Esophagus squamous epithelium (tissue), 5 donors: ENCODE results near the gene MRPL20. TPM values are rescaled to one million over a fixed set of nuclear protein-coding genes. Genes with fewer than 3 reads are reported as not detected.
"Not testable (repeated sequence)": the region's sequence is repeated elsewhere in the genome, so short reads cannot be mapped to it uniquely, and the experiment has no call there.

Experiments
- DNase-seq: peaks from one replicate; lab custom pipeline; 2025; lab: John Stamatoyannopoulos, UW
- H3K27ac ChIP-seq, 4 donors: fragments of 200-600 bp; sonication (generic); one replicate each; pipeline ENCODE4 v1.5.1; 2016 to 2019; ENCODE audit warnings: mild to moderate bottlenecking in 1 of 4
- H3K27me3 ChIP-seq, 4 donors: fragments of 200-600 bp; sonication (generic); 1 replicate in 3 of 4; 2 replicates in 1 of 4; pipeline versions ENCODE4 v1.5.1 to v1.6.0; 2017 to 2021; ENCODE audit warnings: antibody characterized with exemption in 1 of 4
- H3K36me3 ChIP-seq, 3 donors: fragments of 200-600 bp; sonication (generic); one replicate each; pipeline ENCODE4 v1.5.1; 2016 to 2019
- H3K4me1 ChIP-seq, 3 donors: fragments of 200-600 bp; sonication (generic); one replicate each; pipeline ENCODE4 v1.5.1; 2017 to 2019
- H3K4me3 ChIP-seq, 4 donors: fragments of 200-600 bp; sonication (generic); 1 replicate in 3 of 4; 2 replicates in 1 of 4; pipeline ENCODE4 v1.5.1; 2016 to 2019; ENCODE audit warnings: mild to moderate bottlenecking in 2 of 4, moderate library complexity in 1 of 4
- H3K9me3 ChIP-seq, 3 donors: fragments of 200-600 bp; sonication (generic); one replicate each; pipeline ENCODE4 v1.5.1; 2016 to 2019
- CTCF ChIP-seq, 6 experiments: fragments of 450-650 bp in 4 of 6; fragments of 200-600 bp in 2 of 6; sonication (generic) in 2 of 6; IDR thresholded peaks; one replicate each; pipeline ENCODE4 v1.5.1; 2016 to 2019; ENCODE audit warnings: antibody characterized with exemption in 6 of 6, mild to moderate bottlenecking in 4 of 6, moderate library complexity in 4 of 6
- POLR2A ChIP-seq, 4 donors: fragments of 450-650 bp; IDR thresholded peaks; one replicate each; pipeline ENCODE4 v1.6.1; 2017; ENCODE audit warnings: antibody characterized with exemption in 4 of 4, mild to moderate bottlenecking in 4 of 4, moderate library complexity in 3 of 4
- WGBS, 2 donors: methylation state at CpG; one replicate each; pipeline ENCODE4 v1.1.5; 2018; 5-methylcytosine and 5-hydroxymethylcytosine counted together
- intact Hi-C: fragments of 100-400 bp; cut with DNase I; formaldehyde crosslinking; loops from one replicate; pipeline ENCODE4 v1.15.0; 2022
- total RNA-seq, 4 donors: library from RNA; depleted of rRNA; stranded (reverse); fragments of >200 nt; gene quantifications; one replicate each; pipeline ENCODE4 v1.1.0, GENCODE V29; 2016
- donor health status: DM: yes; HTN: yes; CAD: no.

Gene MRPL20
- total RNA-seq, 4 donors from 2014 or later = 98.0 to 157 (median 116) TPM

- intact Hi-C loops = no loop called here
- H3K36me3 ChIP-seq = peaks cover 0 to 9% (median 0%) of the 10 kb centered on the region in 3 donors
Measured at GRCh38 chr1:1411626-1412025, 4.5 kb upstream of the MRPL20 start.

GRCh38 chr1:1410238-1410637 is 3.1 kb upstream of the MRPL20 start:
- H3K4me3 ChIP-seq, intact Hi-C loops, H3K27ac ChIP-seq, H3K27me3 ChIP-seq, DNase-seq, H3K9me3 ChIP-seq: not testable (repeated sequence)
- 53 to 59% methylated on average over 7 to 8 of the region's 8 CpGs for WGBS, 2 donors
- peaks cover 4 to 22% (median 4%) of the 10 kb centered on the region in 3 donors for H3K36me3 ChIP-seq
- peaks cover 20 to 47% (median 29%) of the 10 kb centered on the region in 3 donors for H3K4me1 ChIP-seq

More at GRCh38 chr1:1411626-1412025, 4.5 kb upstream of the MRPL20 start:
- TF ChIP-seq CTCF (IDR thresholded peaks at IDR 0.05) (no peak), POLR2A (IDR thresholded peaks at IDR 0.05) (no peak)
- Histone ChIP-seq H3K9me3 (no peaks in the 10 kb centered on the region), H3K4me1 (peaks cover 9 to 35% (median 17%) of the 10 kb centered on the region in 3 donors), H3K4me3 (no peak overlapping the region), H3K27me3 (no peaks in the 10 kb centered on the region), H3K27ac (no peak overlapping the region)
- 91 to 94% methylated on average over 6 to 13 of the region's 13 CpGs for WGBS, 2 donors
- no peak for DNase-seq

- intact Hi-C loops = no loop called here
- no peaks in the 10 kb centered on the region for H3K27me3 ChIP-seq
- peak overlapping the region; percentile 85 to 94 (median 90) for H3K27ac ChIP-seq
- H3K4me1 ChIP-seq = peaks cover 20 to 64% (median 30%) of the 10 kb centered on the region in 3 donors
- peaks cover 5 to 47% (median 24%) of the 10 kb centered on the region in 3 donors for H3K36me3 ChIP-seq
- TF ChIP-seq CTCF (IDR thresholded peaks at IDR 0.05) (peak in 1 of 6 experiments; percentile 4), POLR2A (IDR thresholded peaks at IDR 0.05) (no peak)
- no peaks in the 10 kb centered on the region for H3K9me3 ChIP-seq
- 13 to 55% methylated on average over 9 to 24 of the region's 41 CpGs for WGBS, 2 donors
- peak overlapping the region; percentile 77 to 93 (median 84) for H3K4me3 ChIP-seq
- no peak for DNase-seq
Measured at GRCh38 chr1:1407636-1408318, 684 bp upstream of the MRPL20 start.

GRCh38 chr1:1406101-1406820 is 832 bp downstream of the MRPL20 start:
- H3K27ac ChIP-seq = peak overlapping the region; percentile 85 to 94 (median 90)
- H3K27me3 ChIP-seq = no peaks in the 10 kb centered on the region
- intact Hi-C loops = no loop called here
- peaks cover 22 to 79% (median 30%) of the 10 kb centered on the region in 3 donors for H3K4me1 ChIP-seq
- H3K36me3 ChIP-seq = peaks cover 5 to 62% (median 24%) of the 10 kb centered on the region in 3 donors
- 34 to 51% methylated on average over 28 to 43 of the region's 43 CpGs for WGBS, 2 donors
- DNase-seq = no peak
- TF ChIP-seq CTCF (IDR thresholded peaks at IDR 0.05) (no peak), POLR2A (IDR thresholded peaks at IDR 0.05) (no peak)
- H3K9me3 ChIP-seq = no peaks in the 10 kb centered on the region
- H3K4me3 ChIP-seq = peak overlapping the region; percentile 77 to 93 (median 84)

GRCh38 chr1:1403653-1404052 is 3.4 kb downstream of the MRPL20 start:
- H3K9me3 ChIP-seq = no peaks in the 10 kb centered on the region
- H3K27ac ChIP-seq = no peak overlapping the region
- intact Hi-C loops = no loop called here
- no peak for TF ChIP-seq CTCF (IDR thresholded peaks at IDR 0.05)
- TF ChIP-seq POLR2A (IDR thresholded peaks at IDR 0.05) = no peak
- peaks cover 5 to 64% (median 24%) of the 10 kb centered on the region in 3 donors for H3K36me3 ChIP-seq
- H3K27me3 ChIP-seq = no peaks in the 10 kb centered on the region
- H3K4me3 ChIP-seq = no peak overlapping the region
- peaks cover 32 to 76% (median 36%) of the 10 kb centered on the region in 3 donors for H3K4me1 ChIP-seq
- WGBS, 2 donors = 74 to 80% methylated on average over 7 of the region's 7 CpGs
- DNase-seq = no peak

- H3K4me3 ChIP-seq, intact Hi-C loops, DNase-seq, H3K9me3 ChIP-seq, H3K27me3 ChIP-seq: not testable (repeated sequence)
- H3K27ac ChIP-seq = peak overlapping the region in 1 of 4 donors; percentile 38
- H3K36me3 ChIP-seq = peaks cover 5 to 66% (median 24%) of the 10 kb centered on the region in 3 donors
- peaks cover 29 to 75% (median 34%) of the 10 kb centered on the region in 3 donors for H3K4me1 ChIP-seq
- 81 to 82% methylated on average over 9 of the region's 9 CpGs for WGBS, 2 donors
Measured at GRCh38 chr1:1402901-1403392, 4.1 kb downstream of the MRPL20 start.
